Measurements from ENCODE around the gene PHLDB3.
"Not testable (repeated sequence)": the region's sequence is repeated elsewhere in the genome, so short reads cannot be mapped to it uniquely, and the experiment has no call there.

PHLDB3 gene

DNA sequence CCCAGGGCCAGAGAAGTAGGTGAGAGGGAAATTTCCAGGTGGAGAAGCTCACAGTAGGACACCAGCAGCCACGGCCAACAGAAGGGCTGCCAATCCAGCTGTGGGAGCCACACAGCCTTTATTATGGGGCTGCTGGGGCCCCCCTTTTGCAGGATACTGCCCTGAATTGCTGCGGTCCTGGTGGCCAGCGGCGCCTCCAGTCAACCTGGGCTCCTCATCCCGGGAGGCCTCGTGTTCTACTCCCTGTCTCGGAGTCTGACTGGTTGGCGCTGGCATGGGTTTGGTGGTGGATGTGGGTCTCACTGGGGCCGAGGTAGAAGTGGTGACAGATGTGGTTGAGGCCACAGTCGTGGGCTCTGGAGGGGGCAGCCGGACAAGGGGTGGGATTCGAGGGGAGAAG lies 43.2 kb downstream of the PHLDB3 start:
- Mint-ChIP-seq H3K27me3 (no peaks in the 10 kb centered on the region), H3K4me3 (peak overlapping the region; percentile 68), H3K4me1 (ENCODE audit: low read depth) (peaks cover 38% of the 10 kb centered on the region), H3K9me3 (ENCODE audit: low read depth) (no peaks in the 10 kb centered on the region), H3K27ac (no peak overlapping the region), H3K36me3 (peaks cover 2% of the 10 kb centered on the region)

GRCh38 chr19:43460362-43461016 lies 44.1 kb downstream of the PHLDB3 start:
- Mint-ChIP-seq H3K4me1 (ENCODE audit: low read depth) (peaks cover 30% of the 10 kb centered on the region), H3K27me3 (no peaks in the 10 kb centered on the region), H3K9me3 (ENCODE audit: low read depth) (no peaks in the 10 kb centered on the region), H3K4me3 (peak overlapping the region; percentile 38), H3K27ac (no peak overlapping the region), H3K36me3 (peaks cover 2% of the 10 kb centered on the region)

GRCh38 chr19:43457809-43458208 lies 46.7 kb downstream of the PHLDB3 start:
- no peaks in the 10 kb centered on the region for H3K27me3 Mint-ChIP-seq
- H3K27ac Mint-ChIP-seq, result no peak overlapping the region
- H3K4me3 Mint-ChIP-seq, result no peak overlapping the region
- no peaks in the 10 kb centered on the region for H3K9me3 Mint-ChIP-seq (ENCODE audit: low read depth)
- H3K4me1 Mint-ChIP-seq (ENCODE audit: low read depth), result peaks cover 20% of the 10 kb centered on the region
- peaks cover 2% of the 10 kb centered on the region for H3K36me3 Mint-ChIP-seq

DNA sequence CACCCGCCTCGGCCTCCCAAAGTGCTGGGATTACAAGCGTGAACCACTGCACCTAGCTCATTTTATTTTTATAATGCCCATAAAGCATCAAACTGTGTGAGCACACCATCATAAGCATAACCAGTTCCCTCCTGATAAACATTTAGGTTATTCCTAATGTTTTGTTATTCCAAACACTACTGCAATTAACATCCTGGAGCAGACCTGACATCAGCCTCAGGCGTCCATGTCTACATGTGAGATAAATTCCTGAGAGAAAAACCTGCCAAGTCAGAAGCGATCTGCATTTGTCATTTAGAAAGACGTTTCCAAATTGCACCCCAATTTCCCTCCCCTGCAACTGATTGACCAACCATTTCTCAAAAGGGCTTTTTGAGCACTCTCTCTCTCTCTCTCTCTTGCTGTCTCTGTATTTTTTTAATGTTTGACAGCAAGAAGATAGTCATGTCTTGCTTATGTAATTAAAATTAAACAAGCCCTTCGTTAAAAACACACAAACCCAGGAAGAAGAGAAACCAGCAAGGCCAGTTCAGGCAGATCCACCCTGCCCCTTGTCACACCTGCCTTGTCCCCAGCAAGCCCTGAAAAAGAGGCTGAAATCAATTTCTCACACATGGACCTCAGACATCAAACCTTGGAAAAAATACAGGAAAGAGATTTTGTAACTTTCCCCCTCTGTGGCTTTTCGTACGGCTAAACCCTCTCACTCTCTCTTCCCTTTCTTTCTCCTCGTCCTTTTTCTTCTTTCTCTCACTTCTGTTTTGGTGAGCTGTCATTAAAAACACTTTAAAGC lies 49.0 kb downstream of the PHLDB3 start:
- Mint-ChIP-seq H3K36me3 (peaks cover 2% of the 10 kb centered on the region), H3K4me3 (no peak overlapping the region), H3K9me3 (ENCODE audit: low read depth) (no peaks in the 10 kb centered on the region), H3K4me1 (ENCODE audit: low read depth) (peaks cover 4% of the 10 kb centered on the region), H3K27me3 (no peaks in the 10 kb centered on the region), H3K27ac (no peak overlapping the region)

DNA sequence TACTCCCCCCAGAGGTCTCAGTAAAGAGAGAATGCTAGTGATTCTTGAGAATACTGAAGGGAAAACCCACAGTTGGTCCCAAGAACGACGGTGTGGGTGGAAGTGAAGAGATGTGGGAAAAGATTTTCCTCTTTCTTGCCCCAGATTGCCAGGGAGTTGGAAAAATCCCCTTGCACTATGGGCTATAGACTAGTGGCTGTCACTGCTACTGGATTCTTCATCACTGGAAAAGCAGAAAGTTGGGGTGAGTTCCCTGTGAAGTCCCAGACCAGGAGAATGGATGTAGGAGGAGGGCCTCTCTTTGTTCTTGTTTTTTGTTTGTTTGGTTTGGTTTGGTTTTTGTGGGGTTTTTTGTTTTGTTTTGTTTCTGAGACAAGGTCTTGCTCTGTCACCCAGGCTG lies 50.5 kb downstream of the PHLDB3 start:
- H3K36me3 Mint-ChIP-seq, result no peaks in the 10 kb centered on the region
- H3K27ac Mint-ChIP-seq, result no peak overlapping the region
- H3K4me1 Mint-ChIP-seq (ENCODE audit: low read depth), result peaks cover 4% of the 10 kb centered on the region

GRCh38 chr19:43452582-43452981 lies 52.0 kb downstream of the PHLDB3 start:
- no peaks in the 10 kb centered on the region for H3K27me3 Mint-ChIP-seq
- H3K9me3 Mint-ChIP-seq (ENCODE audit: low read depth), result no peaks in the 10 kb centered on the region
- H3K36me3 Mint-ChIP-seq, result no peaks in the 10 kb centered on the region
- no peak overlapping the region for H3K27ac Mint-ChIP-seq
- H3K4me3 Mint-ChIP-seq, result no peak overlapping the region
- peaks cover 4% of the 10 kb centered on the region for H3K4me1 Mint-ChIP-seq (ENCODE audit: low read depth)

More for the DNA sequence above, 50.5 kb downstream of the PHLDB3 start:
- Mint-ChIP-seq H3K9me3 (ENCODE audit: low read depth) (no peaks in the 10 kb centered on the region), H3K4me3 (no peak overlapping the region), H3K27me3 (no peaks in the 10 kb centered on the region)

- H3K4me1 Mint-ChIP-seq (ENCODE audit: low read depth), result peaks cover 10% of the 10 kb centered on the region
- no peaks in the 10 kb centered on the region for H3K9me3 Mint-ChIP-seq (ENCODE audit: low read depth)
- no peaks in the 10 kb centered on the region for H3K27me3 Mint-ChIP-seq
- no peaks in the 10 kb centered on the region for H3K36me3 Mint-ChIP-seq
- no peak overlapping the region for H3K4me3 Mint-ChIP-seq
- peak overlapping the region; percentile 22 for H3K27ac Mint-ChIP-seq
Observed at GRCh38 chr19:43450545-43450997, 54.0 kb downstream of the PHLDB3 start.

DNA sequence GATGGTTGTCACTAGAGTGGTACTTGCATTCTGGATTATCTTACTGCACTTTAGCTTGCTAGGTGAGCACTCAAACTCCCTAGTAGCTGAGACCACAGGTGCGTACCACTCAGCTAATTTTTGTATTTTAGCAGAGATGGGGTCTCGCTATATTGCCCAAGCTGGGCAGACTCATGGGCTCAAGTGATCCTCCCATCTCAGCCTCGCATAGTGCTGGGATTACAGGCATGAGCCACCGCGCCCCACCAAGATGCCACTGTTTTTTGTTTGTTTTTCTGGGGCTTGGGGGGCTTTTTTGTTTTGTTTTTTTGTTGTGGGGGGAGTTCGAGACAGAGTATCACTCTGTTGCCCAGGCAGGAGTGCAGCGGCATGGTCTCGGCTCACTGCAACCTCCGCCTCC lies 56.9 kb downstream of the PHLDB3 start:
- Mint-ChIP-seq H3K27me3 (no peaks in the 10 kb centered on the region), H3K4me1 (ENCODE audit: low read depth) (peaks cover 18% of the 10 kb centered on the region), H3K36me3 (no peaks in the 10 kb centered on the region), H3K9me3 (ENCODE audit: low read depth) (no peaks in the 10 kb centered on the region), H3K4me3 (no peak overlapping the region), H3K27ac (no peak overlapping the region)

- peaks cover 19% of the 10 kb centered on the region for H3K4me1 Mint-ChIP-seq (ENCODE audit: low read depth)
- H3K9me3 Mint-ChIP-seq (ENCODE audit: low read depth), result no peaks in the 10 kb centered on the region
- no peak overlapping the region for H3K27ac Mint-ChIP-seq
- H3K4me3 Mint-ChIP-seq, result no peak overlapping the region
- no peaks in the 10 kb centered on the region for H3K27me3 Mint-ChIP-seq
- no peaks in the 10 kb centered on the region for H3K36me3 Mint-ChIP-seq
Observed at GRCh38 chr19:43446746-43447489, 57.6 kb downstream of the PHLDB3 start.

DNA sequence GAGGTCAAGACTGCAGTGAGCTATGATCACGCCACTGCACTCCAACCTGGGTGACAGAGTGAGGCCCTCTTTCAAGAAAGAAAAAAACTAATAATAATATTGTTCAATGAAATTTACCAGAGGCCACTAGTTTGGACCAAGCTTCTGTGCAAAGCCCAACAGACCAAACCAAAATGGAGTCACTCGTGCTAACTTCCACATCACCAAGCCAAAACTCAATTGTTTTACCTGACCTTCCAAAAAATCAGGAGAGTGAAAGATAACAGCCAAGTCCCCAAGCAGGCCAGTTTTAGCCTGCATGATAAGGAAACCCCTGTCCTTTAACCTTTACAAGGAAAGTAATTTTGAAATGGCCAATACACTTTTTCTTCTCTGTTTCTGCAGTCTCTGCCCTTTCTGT lies 59.1 kb downstream of the PHLDB3 start:
- Mint-ChIP-seq H3K36me3 (no peaks in the 10 kb centered on the region), H3K4me3 (no peak overlapping the region), H3K27ac (no peak overlapping the region), H3K9me3 (ENCODE audit: low read depth) (no peaks in the 10 kb centered on the region), H3K4me1 (ENCODE audit: low read depth) (peaks cover 20% of the 10 kb centered on the region), H3K27me3 (no peaks in the 10 kb centered on the region)

- Mint-ChIP-seq H3K4me3 (no peak overlapping the region), H3K36me3 (no peaks in the 10 kb centered on the region), H3K9me3 (ENCODE audit: low read depth) (no peaks in the 10 kb centered on the region), H3K27ac (no peak overlapping the region), H3K4me1 (ENCODE audit: low read depth) (peaks cover 23% of the 10 kb centered on the region), H3K27me3 (no peaks in the 10 kb centered on the region)
Observed at GRCh38 chr19:43444531-43445287, 59.8 kb downstream of the PHLDB3 start.

- H3K36me3 Mint-ChIP-seq; H3K9me3 Mint-ChIP-seq (ENCODE audit: low read depth); H3K27ac Mint-ChIP-seq; H3K4me3 Mint-ChIP-seq; H3K27me3 Mint-ChIP-seq: not testable (repeated sequence)
- peaks cover 27% of the 10 kb centered on the region for H3K4me1 Mint-ChIP-seq (ENCODE audit: low read depth)
Observed at GRCh38 chr19:43444091-43444490, 60.5 kb downstream of the PHLDB3 start.

DNA sequence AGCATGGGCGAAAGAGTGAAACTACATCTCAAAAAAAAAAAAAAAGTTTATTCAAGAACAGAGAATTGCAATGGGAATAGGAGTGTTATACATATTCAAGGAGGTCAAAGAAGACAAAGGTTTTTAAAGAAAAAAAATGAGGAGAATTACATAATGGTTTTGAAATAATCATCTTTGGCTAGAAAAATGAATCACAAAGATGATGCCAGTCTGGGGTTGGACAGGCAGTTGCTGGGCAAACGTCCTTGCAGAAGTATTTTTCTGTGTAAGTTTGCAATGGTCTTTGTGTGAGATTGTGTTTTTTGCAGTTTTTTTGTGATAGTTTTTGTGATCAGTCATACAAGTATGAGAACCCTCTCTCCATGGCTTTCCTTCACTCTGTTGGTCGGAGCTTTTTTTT lies 62.8 kb downstream of the PHLDB3 start:
- H3K27ac Mint-ChIP-seq, result no peak overlapping the region
- H3K4me1 Mint-ChIP-seq (ENCODE audit: low read depth), result peaks cover 42% of the 10 kb centered on the region

DNA sequence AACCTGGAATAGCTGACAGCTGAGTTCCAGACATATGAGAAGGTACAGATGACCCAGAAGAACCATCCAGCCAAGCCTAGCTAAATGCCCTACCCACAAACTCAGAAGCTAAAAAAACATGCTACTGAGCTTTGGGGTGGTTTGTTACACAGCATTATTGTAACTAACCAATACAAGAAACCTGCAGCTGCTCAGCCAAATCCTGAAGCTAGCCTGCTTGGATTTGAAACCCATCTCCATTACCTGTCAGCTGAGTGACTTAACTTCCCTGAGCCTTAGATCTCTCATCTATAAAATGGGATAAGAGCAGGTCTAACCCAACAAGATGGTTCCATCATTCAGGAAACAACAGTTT lies 64.9 kb downstream of the PHLDB3 start:
- no peak overlapping the region for H3K27ac Mint-ChIP-seq
- peaks cover 47% of the 10 kb centered on the region for H3K4me1 Mint-ChIP-seq (ENCODE audit: low read depth)

More for the DNA sequence above, 62.8 kb downstream of the PHLDB3 start:
- Mint-ChIP-seq H3K4me3 (no peak overlapping the region), H3K27me3 (no peaks in the 10 kb centered on the region), H3K9me3 (ENCODE audit: low read depth) (no peaks in the 10 kb centered on the region), H3K36me3 (no peaks in the 10 kb centered on the region)

More for the DNA sequence above, 64.9 kb downstream of the PHLDB3 start:
- H3K4me3 Mint-ChIP-seq, result no peak overlapping the region
- no peaks in the 10 kb centered on the region for H3K36me3 Mint-ChIP-seq
- no peaks in the 10 kb centered on the region for H3K9me3 Mint-ChIP-seq (ENCODE audit: low read depth)
- no peaks in the 10 kb centered on the region for H3K27me3 Mint-ChIP-seq

All from activated naive CD8-positive, alpha-beta T cell (primary cell).